NT2/D1 (cell line): ENCODE results near the gene FAM53B.

Experiments used
- SUZ12 ChIP-seq: IDR thresholded peaks from 2 replicates; pipeline ENCODE4 v1.6.1; 2011; ENCODE audit not compliant: insufficient read length, insufficient read depth; ENCODE audit errors: extremely low read depth
- YY1 ChIP-seq: IDR thresholded peaks from 2 replicates; pipeline ENCODE4 v1.6.1; 2011; ENCODE audit not compliant: insufficient read length, insufficient read depth
- ZNF274 ChIP-seq: IDR thresholded peaks from 2 replicates; pipeline ENCODE4 v1.6.1; 2011; ENCODE audit warnings: mild to moderate bottlenecking, low read depth, low read length

DNA sequence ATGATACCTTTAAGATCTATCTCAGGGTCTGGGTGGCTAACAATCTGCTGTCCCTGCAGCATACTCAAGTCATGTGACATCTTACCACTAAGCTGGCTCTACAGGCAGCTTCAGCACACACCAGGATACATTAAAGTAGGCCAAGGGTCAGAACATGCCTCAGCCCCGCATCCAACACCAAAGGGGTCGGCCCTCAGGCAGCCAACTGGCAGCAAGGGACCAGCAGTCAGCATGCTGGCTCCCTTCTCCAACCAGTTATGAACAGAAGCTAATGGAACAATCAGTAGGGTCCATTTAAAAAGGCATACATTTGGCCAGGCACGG lies 37.1 kb downstream of the FAM53B start:
- TF ChIP-seq YY1 (no peak), ZNF274 (no peak), SUZ12 (no peak)
